GM12892 (cell line): ENCODE measurements around the gene PNLIPRP1.

Source experiments
- POLR2A ChIP-seq: IDR thresholded peaks from 2 replicates; pipeline ENCODE4 v1.6.1; 2011; ENCODE audit warnings: low read depth, low read length, control low read depth
- POLR2AphosphoS5 ChIP-seq: IDR thresholded peaks from 2 replicates; pipeline ENCODE4 v1.6.1; 2011; ENCODE audit warnings: low read depth, low read length, control low read depth
- TAF1 ChIP-seq: IDR thresholded peaks from 2 replicates; pipeline ENCODE4 v1.6.1; 2011; ENCODE audit warnings: low read depth, mild to moderate bottlenecking, control low read depth, low read length, borderline replicate concordance

- TF ChIP-seq POLR2AphosphoS5 (no peak), POLR2A (no peak), TAF1 (no peak)
Measured at GRCh38 chr10:116615199-116615776, 24.5 kb downstream of the PNLIPRP1 start.
